ENCODE measurements around the gene SLC16A1. TPM values are rescaled to one million over a fixed set of nuclear protein-coding genes. Genes with fewer than 3 reads are reported as not detected.

SLC16A1 gene
- total RNA-seq, 1 experiment from 2014 or later, result 99.0 TPM

DNA sequence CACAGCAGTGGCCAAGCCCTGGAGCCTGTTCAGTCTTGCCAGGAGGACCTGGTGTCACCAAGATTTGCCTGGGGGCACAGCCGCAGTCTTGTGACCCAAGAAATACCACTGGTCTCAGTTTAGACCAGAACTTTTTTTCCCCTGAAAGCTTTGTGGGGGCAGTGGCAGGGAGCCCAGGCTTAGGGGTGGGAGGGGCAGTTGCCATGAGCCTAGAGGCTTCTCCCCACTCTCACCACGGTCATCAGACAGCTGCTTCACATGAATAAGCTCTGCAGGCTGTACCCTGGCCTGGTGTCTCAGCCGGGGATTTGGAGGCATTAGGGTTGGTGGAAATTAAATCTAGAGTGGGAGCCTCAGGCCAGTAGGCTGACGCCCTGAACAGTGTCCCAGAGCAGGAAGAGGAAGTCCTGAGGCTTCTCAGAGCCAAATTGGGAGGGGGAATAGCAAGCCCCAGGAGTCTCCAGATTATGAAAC lies 73.7 kb downstream of the SLC16A1 start:
- DNase-seq (ENCODE audit: low read depth), result peak; percentile 55

DNA sequence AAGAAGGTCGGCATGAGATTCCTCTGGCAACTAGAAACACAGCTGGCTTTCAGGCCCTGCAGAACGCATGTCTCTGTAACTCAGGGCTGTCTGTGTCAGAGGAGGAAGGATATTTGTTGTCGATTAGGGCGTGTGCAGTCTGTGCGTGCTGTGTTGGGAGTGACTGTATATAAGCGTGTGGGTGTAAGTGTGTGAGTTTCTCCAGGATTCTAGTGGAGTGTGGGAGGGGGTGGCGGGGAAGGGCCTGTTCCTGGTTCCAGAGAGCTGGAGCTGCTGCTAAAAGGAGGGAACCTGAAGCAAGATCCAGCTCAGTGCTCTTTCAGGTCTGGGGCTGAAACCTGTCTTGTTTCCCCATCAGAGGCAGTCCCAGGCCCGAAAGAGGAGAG lies 74.3 kb downstream of the SLC16A1 start:
- DNase-seq (ENCODE audit: low read depth), result no peak

DNA sequence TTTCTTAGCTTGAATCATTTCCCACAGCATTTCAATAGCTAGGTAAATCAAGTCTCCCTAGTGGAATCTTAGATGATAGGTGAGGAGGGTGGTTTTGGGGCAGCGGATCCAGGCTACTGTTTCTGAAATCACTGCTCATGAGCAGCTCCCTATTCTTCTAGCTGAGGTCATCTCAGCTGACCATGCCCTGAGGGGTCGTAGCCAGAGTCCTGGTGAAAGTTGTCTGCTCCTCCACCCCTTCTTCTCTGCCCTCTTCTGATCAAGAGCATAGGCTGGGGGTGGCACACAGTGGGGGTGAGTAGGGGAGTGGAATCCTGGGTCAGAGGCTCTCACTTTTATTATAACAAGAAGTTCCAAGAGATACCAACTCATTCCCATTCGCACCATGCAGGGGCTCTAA lies 76.2 kb downstream of the SLC16A1 start:
- no peak for DNase-seq (ENCODE audit: low read depth)

DNA sequence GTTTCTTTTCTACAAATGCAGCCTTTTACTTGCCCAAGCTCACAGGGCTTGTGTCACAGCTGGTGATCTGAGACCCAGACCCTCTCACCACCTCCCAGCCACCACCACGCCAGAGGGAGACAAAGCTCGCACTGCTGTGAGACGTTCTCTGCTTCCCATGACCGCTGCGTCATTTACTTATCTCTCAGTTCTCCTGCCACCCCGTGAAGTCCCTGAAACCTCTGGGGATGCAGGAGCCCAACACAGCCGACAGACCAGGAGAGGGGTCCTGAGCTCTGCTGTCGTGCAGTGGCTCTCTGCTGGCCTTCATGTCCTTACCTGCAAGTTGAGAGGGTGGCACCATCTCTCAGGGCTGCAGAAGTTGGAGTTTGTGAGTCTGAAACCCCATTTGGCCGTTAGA lies 77.7 kb downstream of the SLC16A1 start:
- DNase-seq (ENCODE audit: low read depth), result no peak

DNA sequence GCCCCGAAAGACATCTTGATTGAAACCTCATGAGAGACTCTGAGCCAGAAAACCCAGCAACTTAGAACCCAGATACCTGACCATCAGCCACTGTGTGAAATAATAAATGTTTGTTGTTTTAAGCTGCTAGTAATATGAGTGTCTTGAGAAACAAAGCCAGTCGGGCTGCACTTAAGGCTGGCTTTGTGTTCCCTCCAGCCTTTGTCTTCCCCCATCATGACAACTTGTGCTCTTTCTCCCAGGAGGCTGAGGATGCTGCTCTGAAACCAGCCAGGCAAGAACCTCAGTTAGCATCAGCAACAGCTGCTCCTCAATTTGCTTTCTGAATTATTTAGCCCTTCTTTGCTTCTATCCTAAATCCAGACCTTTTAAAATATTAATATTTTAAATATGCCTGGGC lies 78.2 kb downstream of the SLC16A1 start:
- DNase-seq (ENCODE audit: low read depth), result no peak

DNA sequence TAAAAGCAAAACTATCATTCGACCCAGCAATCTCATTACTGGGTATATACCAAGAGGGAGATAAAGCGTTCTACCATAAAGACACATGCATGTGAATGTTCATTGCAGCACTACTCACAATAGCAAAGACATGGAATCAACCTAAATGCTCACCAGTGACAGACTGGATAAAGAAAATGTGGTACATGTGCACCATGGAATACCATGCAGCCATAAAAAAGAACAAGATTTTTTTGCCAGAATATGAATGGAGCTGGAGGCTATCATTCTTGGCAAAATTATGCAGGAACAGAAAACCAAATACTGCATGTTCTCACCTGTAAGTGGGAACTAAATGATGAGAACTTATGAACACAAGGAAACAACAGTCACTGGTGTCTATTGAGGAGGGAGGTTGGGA lies 79.7 kb downstream of the SLC16A1 start:
- DNase-seq (ENCODE audit: low read depth), result no peak

DNA sequence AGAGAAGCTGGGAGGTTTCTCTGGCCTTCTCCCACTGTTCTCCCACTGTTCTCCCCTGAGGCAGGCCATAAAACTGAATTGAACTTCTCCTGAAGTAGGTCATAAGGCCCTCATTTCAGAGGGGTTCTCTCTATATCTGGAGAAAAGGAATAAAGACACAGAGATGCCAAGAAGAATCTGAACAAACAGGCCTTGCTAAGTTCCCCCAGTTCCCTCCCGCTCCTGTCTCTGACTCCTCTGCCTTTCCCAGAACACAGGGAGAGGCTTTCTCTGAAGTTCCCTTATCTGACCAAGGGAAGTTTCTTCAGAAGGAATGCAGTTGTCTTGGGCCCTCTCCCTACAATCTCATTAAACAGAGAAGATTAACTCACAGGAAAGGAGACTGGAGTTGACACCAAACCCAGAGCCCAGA lies 83.4 kb downstream of the SLC16A1 start:
- no peak for DNase-seq (ENCODE audit: low read depth)

DNA sequence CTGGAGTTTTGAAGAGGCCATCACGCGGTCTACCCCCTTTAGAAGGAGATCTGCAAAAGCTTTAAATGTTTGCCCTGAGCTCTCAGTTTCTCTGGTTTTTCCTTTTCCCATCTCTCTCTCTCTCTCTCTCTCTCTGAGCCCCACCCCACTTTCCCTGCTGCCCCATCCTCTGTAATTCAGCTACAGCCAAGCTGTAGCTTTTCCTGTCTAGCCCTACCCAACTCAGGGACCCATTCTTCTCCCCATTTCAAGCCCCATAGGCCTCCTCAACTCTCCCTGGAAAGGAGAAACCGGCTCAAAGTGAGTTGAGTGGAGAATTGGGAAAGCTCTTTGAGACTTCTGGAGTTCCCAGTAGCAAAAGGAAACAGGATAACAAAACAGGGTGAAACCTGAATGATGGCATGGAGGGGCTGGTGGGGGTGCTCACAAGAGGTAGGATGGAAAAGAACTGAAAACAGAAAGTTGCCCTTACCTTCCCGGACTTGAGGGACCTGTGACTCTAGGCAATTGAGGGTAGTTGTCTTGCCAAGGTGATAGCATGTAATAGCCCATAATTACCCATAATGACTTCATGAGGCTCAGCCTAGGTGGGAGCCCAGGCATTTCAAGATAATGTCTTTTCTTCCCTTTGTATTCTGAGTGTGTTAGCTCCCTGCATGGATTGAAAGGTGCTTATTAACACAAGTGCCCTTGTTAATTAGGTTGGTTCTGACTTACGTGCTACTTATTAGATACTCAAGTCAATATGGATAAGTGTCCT lies 84.9 kb downstream of the SLC16A1 start:
- no peak for DNase-seq (ENCODE audit: low read depth)

DNA sequence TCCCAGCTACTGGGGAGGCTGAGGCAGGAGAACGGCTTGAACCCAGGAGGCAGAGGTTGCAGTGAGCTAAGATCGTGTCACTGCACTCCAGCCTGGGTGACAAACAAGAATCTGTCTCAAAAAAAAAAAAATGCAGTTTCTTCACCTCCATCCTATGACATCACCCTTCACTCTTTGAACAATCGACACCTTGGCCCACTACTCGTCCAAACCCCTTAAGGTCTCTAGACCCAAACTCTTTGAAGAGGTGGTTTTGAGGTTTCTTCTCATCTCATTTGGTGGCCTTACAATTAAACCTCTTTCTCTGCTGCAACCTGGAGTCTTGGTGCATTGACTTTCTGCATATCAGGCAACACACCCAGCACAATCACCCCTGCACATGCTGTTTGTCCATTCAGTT lies 86.1 kb downstream of the SLC16A1 start:
- no peak for DNase-seq (ENCODE audit: low read depth)

DNA sequence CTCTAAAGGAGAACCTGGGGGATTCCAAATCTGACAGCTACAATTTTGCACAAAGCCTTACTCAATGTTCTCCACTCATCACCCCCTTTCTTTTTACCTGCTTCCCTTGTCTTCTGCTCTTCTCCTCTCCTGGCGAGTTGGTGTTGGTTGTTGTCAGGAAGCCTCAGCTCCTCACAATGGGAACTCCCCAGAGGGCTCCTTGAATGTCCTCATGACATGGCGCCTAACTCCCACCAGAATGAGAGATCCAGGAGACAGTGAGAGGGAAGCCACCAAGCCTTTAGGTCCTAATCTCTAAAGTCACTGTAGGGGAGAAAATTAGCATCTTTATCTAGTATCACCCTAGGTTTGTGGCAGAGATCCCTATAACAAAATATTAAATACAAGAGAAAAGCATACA lies 87.8 kb downstream of the SLC16A1 start:
- no peak for DNase-seq (ENCODE audit: low read depth)

DNA sequence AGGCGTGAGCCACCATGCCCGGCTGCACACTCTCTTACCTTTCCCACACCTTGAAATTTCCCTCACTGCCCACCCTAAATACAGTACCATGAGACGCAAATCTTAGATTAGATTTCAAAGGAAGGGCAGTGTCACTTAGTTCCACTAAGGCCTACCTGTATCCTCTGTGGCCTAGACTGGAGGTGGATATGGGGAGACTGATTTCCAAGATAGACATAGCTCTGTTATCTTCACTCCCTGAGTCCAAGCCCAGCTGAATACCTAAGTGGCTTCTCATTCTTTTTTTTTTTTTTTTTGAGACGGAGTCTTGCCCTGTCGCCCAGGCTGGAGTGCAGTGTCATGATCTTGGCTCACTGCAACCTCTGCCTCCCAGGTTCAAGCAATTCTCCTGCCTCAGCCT lies 89.0 kb downstream of the SLC16A1 start:
- no peak for DNase-seq (ENCODE audit: low read depth)

DNA sequence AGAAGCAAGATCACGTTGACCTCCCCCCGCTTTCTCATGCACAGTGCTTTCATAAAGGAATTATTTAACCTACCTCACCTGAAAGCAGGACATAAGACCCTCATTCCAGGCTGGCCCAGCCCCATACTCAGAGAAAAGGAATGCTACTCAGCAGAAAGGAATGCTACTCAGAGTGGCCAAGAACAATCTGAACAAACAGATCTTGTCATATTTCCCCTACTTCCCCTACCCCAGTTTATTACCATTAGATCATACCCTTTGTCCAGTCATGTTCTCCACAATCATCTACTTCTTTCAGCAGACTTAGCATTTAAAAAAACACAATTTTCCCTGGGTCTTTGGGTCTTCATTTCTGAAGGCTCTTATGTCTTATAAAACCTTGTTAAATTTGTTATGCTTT lies 89.8 kb downstream of the SLC16A1 start:
- DNase-seq (ENCODE audit: low read depth), result no peak

DNA sequence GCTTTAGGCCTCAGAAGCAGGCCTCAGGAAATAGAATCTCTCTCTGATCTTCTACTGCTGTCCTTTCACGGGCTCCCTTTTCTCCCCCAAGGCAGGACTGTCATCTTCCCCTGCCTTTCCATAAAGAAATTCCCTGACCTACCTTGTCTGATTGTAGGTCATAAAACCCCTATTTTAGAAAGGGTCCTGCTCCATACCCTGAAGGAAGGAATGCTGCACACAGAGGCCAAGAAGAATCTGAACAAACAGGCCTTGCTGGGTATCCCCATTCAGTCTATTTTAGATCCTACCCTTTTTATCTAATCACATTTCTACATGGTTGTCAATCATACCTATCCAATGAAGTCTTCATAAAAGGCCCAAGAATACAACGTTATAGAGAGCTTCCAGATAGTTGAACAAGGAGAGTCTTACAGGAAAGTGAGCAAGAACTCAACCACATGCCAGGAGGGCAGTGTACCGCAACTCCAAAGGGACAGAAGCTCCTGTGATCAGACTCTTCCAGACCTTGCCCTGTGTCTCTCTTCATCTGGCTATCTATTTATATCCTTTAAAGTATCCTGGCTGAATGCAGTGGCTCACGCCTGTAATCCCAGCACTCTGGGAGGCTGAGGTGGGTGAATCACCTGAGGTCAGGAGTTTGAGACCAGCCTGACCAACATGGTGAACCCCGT lies 93.1 kb downstream of the SLC16A1 start:
- no peak for DNase-seq (ENCODE audit: low read depth)

Other genes starting within 250 kb of the SLC16A1 start
- 525 and 582 TPM in 2 replicates for gene RHOC, start 249.1 kb downstream of the SLC16A1 start, total RNA-seq (2014; rRNA removed; shearing (Covaris generic))
- 0.29 and 0.84 TPM in 2 replicates for gene PPM1J, start 240.9 kb downstream of the SLC16A1 start, total RNA-seq (2014; rRNA removed; shearing (Covaris generic))
- gene LRIG2, start 117.0 kb upstream of the SLC16A1 start, total RNA-seq (2014; rRNA removed; shearing (Covaris generic)), result 8.8 and 10.2 TPM in 2 replicates